Central memory CD4-positive, alpha-beta T cell (primary cell): ENCODE results near the gene NGFR.

Experiments used
- DNase-seq: peaks from one replicate; pipeline ENCODE4 v3.0.0; 2022
- total RNA-seq, 3 experiments: gene quantifications; one replicate each; lab custom pipeline; 2026; lab: John Stamatoyannopoulos, UW

Gene NGFR, protein sequence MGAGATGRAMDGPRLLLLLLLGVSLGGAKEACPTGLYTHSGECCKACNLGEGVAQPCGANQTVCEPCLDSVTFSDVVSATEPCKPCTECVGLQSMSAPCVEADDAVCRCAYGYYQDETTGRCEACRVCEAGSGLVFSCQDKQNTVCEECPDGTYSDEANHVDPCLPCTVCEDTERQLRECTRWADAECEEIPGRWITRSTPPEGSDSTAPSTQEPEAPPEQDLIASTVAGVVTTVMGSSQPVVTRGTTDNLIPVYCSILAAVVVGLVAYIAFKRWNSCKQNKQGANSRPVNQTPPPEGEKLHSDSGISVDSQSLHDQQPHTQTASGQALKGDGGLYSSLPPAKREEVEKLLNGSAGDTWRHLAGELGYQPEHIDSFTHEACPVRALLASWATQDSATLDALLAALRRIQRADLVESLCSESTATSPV
- total RNA-seq = 0.18 to 0.27 (median 0.19) reads per million in 3 experiments

DNA sequence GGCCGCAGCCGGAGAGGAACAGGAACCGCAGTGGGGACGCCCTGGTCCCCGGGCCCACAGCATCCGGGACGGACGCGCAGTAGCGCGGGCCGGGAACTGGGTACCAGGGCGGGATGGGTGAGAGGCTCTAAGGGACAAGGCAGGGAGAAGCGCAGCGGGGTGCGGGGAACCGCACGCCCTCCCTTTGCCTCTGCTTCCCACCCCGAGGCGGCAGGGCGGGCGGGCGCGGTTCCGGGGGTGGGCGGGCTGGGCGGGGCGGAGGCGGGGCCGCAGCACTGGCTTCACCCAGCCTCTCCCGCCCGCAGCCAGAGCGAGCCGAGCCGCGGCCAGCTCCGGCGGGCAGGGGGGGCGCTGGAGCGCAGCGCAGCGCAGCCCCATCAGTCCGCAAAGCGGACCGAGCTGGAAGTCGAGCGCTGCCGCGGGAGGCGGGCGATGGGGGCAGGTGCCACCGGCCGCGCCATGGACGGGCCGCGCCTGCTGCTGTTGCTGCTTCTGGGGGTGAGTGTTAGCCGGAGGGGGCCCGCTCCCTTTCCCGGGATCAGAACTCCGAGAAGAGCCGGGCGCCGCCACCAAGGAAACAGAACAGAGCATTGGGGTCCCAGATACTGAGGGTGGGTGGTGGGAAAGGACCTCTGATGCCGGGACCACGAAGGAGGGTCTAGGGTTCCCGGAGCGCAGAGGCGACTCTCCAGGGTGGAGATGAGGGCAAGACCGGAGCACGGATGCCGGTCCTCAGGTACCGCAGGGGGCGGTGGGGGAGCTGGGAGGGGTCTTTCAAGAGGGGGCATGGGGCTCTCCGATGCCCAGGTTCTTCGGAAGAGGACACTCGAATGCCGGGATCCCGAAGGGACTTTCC lies at the start of gene NGFR:
NGFR (plus strand) TSS at position 308 of the 856 bp plus-strand sequence; CDS start at position 433, 125 bp downstream.
- peak; percentile 33 for DNase-seq

DNA sequence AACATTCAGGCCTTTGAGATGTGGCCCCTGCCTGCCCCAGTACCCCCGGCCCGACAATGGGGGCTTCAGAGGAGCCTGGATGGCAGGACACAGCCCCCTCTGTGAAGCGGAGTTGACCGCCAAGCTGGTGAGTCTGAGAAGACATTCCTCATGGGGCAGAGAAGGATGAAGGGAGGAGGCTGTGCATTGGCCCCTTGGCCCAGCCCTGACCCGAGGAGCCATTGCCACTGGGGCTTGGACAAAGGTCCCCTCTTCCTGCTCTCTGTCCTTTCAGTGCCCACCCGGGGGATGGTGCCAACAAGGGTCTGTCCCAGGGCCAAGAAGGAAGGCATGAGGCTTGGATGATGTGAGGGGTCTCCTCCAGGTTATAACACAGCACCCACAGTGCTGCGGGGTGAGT lies 49.5 kb upstream of the NGFR start:
- DNase-seq = no peak

DNA sequence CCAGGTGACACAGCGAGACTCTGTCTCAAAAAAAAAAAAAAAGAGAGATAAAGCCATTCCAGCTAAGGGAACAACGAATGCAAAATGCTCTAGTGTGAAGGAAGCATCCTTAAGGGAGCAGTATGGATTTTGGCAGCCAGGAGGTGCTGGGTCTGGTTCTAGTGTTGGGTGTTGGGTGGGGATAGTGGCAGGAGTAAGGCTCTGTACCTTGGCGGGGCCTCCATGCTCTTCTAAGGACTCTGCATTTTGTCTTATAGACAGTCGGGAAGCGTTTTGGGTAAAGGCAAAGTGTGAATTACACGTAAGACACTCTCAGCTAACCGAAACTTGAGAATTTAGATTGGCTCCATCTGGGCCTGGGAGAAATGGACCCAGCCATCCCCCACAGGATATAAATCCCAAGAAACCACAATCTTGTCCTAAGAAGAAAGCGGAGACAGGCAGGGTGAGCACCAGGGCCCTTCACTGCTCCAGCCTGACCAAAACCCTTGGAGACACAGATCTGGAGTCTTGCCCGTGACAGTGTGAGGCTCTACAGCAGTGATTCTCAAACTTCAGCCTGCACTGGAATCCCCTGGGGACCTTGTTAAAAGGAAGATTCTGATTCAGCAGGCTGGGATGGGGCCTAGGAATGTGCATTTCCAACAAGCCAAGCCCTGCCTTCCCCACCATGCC lies 47.3 kb upstream of the NGFR start:
- no peak for DNase-seq

DNA sequence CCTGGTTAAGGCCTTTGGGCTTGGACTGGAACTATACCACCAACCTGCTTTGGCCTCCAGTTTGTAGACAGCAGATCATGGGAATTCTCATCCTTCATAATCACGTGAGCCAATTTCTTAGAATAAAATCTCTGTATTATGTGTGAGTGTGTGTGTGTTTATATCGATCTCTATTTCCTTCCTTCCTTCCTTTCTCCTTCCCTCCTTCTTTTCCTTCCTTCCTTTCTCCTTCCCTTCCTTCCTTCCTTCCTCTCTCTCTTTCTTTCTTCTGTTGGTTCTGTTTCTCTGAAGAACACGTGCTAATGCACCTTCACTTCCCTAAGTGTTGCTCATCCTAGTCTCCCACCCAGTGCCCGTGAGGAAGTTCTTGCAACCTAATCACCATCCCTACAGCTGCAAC lies 44.9 kb upstream of the NGFR start:
- no peak for DNase-seq

DNA sequence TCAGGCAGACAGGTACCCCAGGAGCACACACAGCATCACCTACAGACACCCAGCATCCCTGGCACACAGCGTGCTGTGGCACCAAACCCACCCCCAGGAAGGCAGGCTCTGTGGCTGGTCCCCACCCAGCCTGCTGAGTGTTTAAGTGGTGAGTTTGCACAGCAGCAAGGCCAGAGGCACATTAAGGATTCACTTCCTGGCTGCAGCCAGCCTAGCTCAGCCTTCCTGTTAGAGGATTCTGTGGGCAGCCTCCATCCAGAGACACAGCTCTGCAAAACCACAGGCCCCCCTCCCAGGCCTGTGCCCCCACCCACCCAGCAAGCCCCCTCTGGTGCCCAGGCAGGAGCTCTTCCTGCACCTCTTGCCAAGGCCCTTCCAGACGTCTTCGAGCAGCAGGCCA lies 44.4 kb upstream of the NGFR start:
- no peak for DNase-seq

DNA sequence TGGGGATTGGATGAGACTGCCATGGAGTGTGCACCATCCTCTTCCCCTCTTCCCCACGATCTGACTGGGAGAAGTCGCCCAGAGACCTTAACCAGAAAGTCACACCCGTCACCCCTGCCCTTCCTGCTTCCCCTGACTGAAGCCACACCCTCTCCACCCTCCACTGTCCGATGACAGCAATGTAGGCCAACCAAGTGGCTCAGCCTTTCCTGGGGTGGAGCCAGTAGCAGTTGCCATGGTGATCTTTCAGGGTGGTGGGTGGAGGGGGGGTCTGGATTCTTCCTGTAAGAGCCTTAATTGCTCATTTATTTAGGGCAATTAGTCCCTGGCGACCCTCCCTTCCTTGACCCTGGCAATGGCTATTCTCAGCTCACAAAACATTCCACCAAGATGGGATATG lies 42.9 kb upstream of the NGFR start:
- no peak for DNase-seq

DNA sequence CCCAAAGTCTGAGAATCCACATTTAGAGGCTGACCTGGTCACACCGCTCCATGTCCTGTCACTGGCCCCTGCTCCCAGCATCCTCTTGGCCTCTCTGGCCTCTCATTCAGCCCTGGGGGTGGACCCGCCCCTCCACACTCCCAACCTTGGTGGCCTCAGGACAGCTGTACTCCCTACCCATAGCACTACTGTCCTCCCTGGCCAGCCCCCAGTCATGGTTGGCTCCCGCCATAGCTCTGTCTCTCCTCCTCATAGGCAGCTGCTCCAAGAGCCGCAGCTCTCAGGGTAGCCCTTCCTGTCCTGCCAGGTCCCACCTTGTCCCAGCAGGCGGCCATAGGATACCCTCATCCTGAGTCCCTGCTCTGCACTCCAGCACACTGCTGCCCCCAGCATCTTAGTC lies 42.4 kb upstream of the NGFR start:
- DNase-seq = no peak

DNA sequence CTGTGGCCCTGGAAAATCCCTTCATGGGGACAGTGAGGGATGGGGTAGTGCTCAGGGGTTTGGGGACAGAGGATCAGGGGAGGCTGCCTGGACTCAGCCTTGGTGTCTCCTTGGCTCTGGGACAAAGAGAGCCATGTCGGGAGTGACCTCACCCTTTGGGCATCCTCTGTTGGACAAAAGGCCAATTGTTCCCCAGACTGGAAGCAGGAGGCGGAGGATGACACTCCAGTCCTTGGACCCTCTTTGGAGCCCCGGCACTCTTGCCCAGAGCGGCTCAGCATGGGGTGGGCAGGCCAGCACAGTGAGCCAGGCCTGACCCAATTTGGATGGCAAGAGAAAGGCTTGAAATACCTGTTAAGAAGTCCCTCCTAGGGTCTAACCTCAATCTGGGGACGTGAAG lies 41.0 kb upstream of the NGFR start:
- DNase-seq = no peak

DNA sequence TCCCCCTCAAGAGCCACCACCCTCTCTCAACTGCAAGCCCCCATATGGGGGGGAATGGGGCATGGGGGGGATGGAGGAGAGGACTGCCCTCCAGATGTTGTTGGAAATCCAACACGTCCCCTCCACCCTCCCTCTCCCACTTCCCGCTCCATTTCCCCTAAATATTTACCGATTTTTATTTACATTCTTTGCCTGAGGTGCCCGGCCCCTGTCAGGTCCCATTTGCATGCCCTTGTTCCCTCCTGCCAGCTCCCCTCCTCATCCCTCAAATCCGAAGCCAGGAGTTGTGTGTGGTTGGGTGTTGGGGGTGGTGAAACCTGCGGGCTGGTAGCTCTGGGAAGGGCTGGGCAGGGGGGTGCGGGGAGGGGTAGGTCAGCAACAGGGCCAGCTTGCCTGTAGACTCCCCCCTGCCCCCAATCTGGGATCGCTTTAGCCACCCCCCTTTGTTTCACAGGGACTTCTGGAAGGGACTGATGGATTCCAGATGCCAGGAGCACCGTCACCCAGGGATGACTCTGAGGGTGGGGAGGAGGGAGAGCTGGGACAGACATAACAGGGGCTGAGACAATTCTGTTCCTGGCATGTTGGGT lies 39.7 kb upstream of the NGFR start:
- DNase-seq = no peak

DNA sequence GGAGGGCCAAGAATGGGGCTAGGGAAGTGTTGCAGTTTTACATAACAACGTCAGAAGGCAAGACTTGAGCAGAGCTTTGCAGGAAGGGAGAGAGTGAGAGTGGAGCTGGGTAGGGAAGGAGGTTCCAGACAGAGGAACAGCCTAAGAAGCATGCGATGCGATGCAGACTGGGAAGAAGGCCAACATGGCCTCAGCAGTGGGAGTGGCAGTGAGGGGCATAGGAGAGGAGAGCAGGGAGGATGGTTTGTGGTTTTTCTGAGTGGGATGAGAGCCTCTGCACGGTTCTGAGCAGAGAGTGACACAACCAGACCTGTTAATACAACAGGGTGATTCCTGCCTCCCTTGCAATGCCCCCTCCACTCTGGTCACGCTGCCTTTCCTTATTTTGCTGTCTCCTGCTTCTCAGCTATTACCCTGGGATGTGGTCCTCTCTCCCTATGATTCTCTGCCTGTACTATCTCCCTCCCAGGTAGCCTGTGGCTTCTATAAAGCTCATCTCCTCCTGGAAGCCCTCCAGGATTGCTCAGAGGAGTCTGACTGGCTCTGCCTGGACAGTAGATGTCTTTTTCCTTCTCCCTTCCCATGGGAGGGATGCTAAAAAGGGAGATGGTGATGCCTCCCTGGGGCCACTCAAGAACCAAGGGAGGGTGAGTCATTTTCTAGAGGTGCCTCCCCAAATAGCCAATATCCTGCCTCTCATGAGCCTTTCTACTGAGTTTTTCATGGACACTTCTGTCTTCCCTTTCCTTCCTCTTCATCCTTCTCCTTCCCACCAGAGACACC lies 38.7 kb upstream of the NGFR start:
- DNase-seq = no peak

DNA sequence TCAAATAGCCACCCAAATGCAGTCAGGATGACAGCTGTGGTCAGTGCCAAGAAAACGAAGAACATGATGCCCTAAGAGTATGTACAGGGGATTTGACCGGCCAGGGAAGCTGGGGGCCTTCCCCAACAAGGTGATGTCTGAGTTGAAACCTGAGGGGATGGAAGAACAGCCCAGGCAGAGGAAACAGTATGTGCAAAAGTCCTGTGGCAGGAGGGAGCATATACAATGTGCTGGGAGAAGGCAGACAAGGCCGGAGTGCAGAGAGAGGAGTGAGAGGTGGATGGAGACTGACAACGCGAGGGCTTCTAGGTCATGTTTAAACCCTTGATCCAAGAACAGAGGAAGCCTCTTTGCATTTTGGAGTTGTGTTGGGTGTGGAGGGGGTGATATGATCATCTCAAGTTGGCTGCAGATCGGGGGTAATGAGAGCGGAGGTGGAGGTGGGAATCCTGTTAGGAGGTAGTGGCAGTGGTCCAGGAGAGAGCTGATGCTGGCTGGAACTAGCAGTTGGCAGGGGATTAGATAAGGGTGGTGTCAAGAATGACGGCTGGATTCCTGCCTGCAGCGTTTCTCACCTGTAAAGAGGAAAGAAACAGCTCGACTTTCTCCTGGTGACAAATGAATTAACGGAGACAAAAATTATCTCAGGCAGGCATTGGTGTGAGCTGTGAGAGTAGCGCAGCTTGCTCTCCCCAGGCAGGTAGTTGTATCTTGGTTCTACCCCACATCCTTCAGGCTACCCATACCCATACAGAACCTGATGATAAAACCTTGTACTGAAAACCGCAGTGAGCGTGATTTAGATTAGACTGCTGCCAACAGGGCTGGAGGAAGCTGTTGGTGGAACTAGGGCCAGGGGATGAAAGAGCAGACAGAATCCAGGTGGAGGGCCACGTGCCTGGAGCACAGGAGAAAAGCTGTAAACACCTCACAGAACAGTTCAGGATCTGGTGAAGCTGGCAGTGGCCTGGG lies 37.2 kb upstream of the NGFR start:
- DNase-seq = no peak

DNA sequence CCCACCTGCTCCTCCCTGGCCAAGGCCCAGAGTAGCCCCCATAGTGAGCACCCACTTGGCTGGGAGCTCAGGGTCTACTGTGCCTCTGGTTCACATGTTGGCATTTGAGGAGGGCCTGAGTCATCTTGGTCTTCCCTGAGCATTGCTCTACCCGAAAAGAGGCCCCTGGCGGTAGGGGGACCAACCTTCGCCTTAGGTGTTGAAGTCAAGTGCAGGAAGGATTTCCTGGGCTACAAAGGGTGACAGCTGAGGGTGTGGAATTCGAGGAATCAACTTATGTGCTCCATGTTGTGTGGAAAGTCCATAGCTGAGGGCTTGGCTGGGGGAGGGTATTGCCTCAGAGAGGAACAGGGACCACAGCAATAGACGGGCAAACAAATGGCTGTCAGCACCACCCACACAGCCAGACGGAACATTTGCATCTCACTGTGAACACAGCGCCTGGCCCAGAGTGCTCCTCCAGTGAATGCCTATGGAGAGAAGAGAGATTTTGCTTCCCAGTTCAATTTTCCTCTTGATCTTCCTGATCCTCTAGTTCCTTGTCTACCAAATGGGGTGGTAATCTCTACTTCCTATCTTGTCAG lies 35.6 kb upstream of the NGFR start:
- no peak for DNase-seq

DNA sequence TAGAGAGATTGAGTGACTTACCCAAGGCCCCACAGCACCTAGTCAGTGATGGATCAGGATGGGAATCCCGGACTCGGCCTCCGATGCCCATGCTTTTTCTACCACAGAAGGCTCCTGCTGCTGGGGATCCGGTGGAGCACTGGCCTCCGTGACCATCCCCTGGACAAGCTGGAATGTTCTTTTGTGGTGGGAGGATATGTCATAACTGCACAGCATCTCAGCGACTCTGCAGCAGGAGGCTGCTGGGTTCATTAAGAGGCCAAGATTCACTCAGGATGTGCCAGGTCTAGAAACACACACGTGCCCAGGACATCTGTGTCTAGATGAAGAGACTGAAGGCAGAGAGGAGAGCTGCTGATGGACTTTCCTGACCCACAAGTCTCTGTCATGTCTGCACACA lies 34.7 kb upstream of the NGFR start:
- no peak for DNase-seq

DNA sequence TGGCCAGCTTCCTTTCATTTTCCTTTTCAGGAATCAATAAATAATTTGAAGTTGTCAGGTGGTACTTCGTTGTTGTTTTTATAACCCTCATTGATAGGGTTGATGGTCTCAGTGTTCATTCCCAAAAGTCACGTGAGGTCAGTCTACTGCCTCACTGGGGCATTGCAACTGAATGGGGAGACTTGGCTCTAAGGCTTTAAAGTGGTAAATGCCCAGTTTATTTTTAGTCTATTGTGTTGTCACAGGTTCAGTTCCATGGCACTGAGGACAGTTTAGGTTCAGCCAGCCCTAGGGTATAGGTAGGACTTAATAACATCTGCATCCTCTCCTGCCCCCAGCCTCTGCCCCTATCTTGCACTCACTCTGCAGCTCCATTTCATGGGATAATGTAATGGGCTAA lies 33.5 kb upstream of the NGFR start:
- no peak for DNase-seq

DNA sequence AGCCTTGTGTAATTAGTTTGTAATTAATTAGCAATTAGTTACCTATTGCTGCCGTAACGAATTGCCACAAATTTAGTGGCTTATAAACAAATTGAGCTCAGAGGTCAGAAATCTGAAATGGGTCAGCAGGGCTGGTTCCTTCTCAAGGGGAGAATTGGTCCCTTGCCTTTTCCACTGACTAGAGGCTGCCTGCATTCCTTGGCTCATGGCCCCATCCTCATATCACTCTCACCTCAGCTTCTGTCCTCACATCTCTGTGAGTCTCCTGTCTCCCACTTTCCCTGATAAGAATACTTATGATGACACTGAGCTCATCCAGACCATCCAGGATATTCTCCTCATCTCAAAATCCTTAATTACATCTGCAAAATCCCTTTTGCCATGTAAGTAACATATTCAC lies 31.0 kb upstream of the NGFR start:
- DNase-seq = no peak

DNA sequence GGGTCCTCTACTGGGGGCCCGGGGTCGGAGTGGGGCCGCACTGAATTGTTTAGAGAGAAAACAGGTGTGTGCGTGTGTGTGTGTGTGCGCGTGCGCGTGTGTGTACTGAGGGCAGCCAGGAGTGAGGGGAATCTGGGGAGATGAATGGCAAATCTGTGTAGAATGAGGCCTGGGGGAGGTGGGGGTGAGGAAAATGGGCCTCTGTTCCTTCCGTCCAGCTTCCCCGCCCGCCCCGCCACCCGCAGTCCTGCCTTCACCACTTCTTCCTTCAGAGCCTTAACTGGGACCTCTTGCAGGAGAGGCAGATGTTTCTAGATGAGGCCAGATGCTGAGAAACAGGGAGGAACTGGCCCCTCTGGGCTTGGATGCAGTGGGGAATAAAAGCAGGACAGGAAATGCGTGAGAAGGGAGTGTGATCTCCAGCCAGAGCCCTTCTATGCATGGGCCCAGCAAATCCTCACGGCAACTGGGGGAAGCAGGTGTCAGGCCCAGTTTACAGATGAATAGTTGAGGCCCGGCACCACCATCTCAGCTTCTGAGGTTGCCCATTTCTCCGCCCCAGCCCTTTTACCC lies 29.7 kb upstream of the NGFR start:
- no peak for DNase-seq

DNA sequence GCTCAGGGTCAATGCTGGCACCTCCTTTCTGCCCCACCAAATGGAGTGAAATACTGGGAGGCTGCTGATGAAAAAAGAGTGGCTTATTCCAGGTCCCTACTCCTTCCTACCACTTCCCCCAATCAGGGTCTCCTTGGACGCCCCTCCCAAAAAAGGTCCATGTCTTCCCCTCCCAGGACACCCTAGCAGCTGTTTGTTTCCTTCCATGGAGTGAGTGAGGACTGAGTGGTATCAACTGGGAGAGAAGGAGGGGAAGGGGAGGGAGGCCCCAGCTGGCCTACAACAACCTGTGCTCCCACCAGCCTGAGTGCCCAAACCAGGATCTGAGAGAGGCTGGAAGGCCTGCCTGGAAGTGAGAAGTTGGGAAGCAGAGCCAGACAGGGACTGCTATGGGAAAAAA lies 28.7 kb upstream of the NGFR start:
- no peak for DNase-seq

DNA sequence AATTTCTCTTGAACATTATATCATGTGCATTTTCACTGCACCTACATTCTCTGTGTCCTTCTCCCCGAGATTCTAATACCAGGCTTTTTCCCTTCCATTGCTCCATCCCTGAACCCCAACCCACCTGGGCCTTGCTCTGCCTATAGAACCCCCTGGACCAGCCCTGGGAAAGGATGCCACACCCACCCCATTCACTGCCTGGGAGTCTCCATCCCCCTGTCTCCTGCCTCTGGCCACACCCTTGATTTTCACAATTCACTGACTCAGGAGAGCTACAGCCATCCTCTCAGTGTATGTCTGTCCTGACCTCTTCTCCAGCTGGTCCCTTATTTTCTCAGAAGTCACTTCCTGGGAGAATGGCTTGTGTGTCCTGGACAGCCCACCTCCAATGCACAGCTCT lies 27.9 kb upstream of the NGFR start:
- no peak for DNase-seq

DNA sequence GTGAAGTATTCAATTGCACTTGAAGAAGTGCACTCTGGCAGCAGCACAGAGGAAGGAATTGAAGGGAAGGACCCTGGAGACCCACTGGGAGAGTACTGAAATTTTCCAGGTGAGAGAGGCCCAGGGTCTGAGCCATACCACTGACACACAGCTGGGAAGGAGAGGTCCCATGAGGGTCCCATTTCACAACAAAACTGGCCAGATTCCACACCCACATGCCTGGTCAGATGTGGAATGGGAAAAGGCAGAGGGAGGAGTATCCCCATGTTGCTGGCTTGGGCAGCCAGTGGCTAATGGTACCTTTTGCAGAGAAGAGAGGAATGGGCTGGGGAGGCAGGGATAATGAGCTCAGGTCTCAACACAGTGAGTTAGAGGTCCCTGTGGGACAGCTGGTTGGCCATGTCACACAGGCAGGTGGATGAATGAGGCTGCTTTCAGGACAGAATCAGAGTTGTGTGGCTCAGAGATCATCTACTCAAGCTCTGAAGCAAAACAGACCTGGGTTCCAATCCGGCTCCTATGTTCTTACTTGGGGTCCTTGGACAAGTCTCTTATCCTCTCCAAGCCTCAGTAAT lies 26.2 kb upstream of the NGFR start:
- DNase-seq = no peak
